H9 (cell line): ENCODE measurements around the gene PERM1. TPM values are rescaled to one million over a fixed set of nuclear protein-coding genes. Genes with fewer than 3 reads are reported as not detected.

Source experiments
- DNase-seq: peaks from one replicate; pipeline ENCODE4 v3.0.0-alpha.2; 2017
- H2AFZ ChIP-seq: one replicate; pipeline ENCODE4 v1.6.1; 2013; ENCODE audit warnings: mild to moderate bottlenecking, low read length, control low read depth, moderate library complexity
- H2AK5ac ChIP-seq: 2 replicates; pipeline ENCODE4 v1.6.1; 2013; ENCODE audit warnings: low read length, control low read depth, mixed read lengths; ENCODE audit not compliant: insufficient read length
- H2BK120ac ChIP-seq: one replicate; pipeline ENCODE4 v1.6.1; 2013; ENCODE audit warnings: low read depth, mild to moderate bottlenecking, low read length, control low read depth, inconsistent platforms; ENCODE audit not compliant: poor library complexity, severe bottlenecking
- H2BK12ac ChIP-seq: 2 replicates; pipeline ENCODE4 v1.6.1; 2013; ENCODE audit warnings: low read length, control low read depth, mixed read lengths, low read depth; ENCODE audit not compliant: insufficient read length
- H2BK15ac ChIP-seq: 2 replicates; pipeline ENCODE4 v1.6.1; 2013; ENCODE audit warnings: low read depth, low read length, control low read depth
- H2BK20ac ChIP-seq: one replicate; pipeline ENCODE4 v1.6.1; 2013; ENCODE audit warnings: low read depth, mild to moderate bottlenecking, low read length, control low read depth, inconsistent platforms; ENCODE audit not compliant: poor library complexity, severe bottlenecking
- H2BK5ac ChIP-seq: 2 replicates; pipeline ENCODE4 v1.6.1; 2013; ENCODE audit warnings: low read length, control low read depth, mixed read lengths; ENCODE audit not compliant: insufficient read length
- H3K14ac ChIP-seq: 2 replicates; pipeline ENCODE4 v1.6.1; 2013; ENCODE audit warnings: low read length, control low read depth; ENCODE audit not compliant: insufficient read depth
- H3K18ac ChIP-seq: 2 replicates; pipeline ENCODE4 v1.6.1; 2013; ENCODE audit warnings: low read depth, mild to moderate bottlenecking, mixed read lengths, low read length, control low read depth; ENCODE audit not compliant: insufficient read length
- H3K23ac ChIP-seq: 2 replicates; pipeline ENCODE4 v1.6.1; 2013; ENCODE audit warnings: low read length, control low read depth, mixed read lengths, low read depth; ENCODE audit not compliant: insufficient read length
- H3K23me2 ChIP-seq: 2 replicates; pipeline ENCODE4 v1.6.1; 2013; ENCODE audit warnings: low read depth, mild to moderate bottlenecking, mixed read lengths, low read length, control low read depth; ENCODE audit not compliant: insufficient read length, poor library complexity, severe bottlenecking
- H3K27ac ChIP-seq: 2 replicates; pipeline ENCODE4 v1.5.1; 2013; ENCODE audit warnings: low read length, control low read depth, mixed read lengths, low read depth; ENCODE audit not compliant: insufficient read length
- H3K27me3 ChIP-seq: 2 replicates; pipeline ENCODE4 v1.6.1; 2013; ENCODE audit warnings: low read length, control low read depth, inconsistent platforms; ENCODE audit not compliant: insufficient read depth
- H3K4ac ChIP-seq: 2 replicates; pipeline ENCODE4 v1.6.1; 2013; ENCODE audit warnings: low read depth, mild to moderate bottlenecking, control low read depth, inconsistent platforms, low read length, moderate library complexity
- H3K4me1 ChIP-seq: 2 replicates; pipeline ENCODE4 v1.6.1; 2013; ENCODE audit warnings: low read length, control low read depth, inconsistent platforms; ENCODE audit not compliant: insufficient read depth
- H3K4me2 ChIP-seq: 2 replicates; pipeline ENCODE4 v1.6.1; 2013; ENCODE audit warnings: low read length, control low read depth, mixed read lengths; ENCODE audit not compliant: insufficient read length, insufficient read depth
- H3K56ac ChIP-seq: 2 replicates; pipeline ENCODE4 v1.6.1; 2013; ENCODE audit warnings: low read depth, mild to moderate bottlenecking, mixed read lengths, low read length, control low read depth; ENCODE audit not compliant: insufficient read length
- H3K79me1 ChIP-seq: 2 replicates; pipeline ENCODE4 v1.6.1; 2013; ENCODE audit warnings: low read depth, mild to moderate bottlenecking, moderate library complexity, low read length, control low read depth, inconsistent platforms; ENCODE audit not compliant: insufficient read depth, poor library complexity, severe bottlenecking
- H3K79me2 ChIP-seq: 2 replicates; pipeline ENCODE4 v1.6.1; 2013; ENCODE audit warnings: low read length, control low read depth, inconsistent platforms; ENCODE audit not compliant: insufficient read depth
- H3K9ac ChIP-seq: 2 replicates; pipeline ENCODE4 v1.6.1; 2013; ENCODE audit warnings: low read length, control low read depth, mixed read lengths; ENCODE audit not compliant: insufficient read length; ENCODE audit errors: extremely low read depth
- H3K9me3 ChIP-seq: one replicate; pipeline ENCODE4 v1.6.1; 2013; ENCODE audit warnings: low read depth, low read length, inconsistent platforms; ENCODE audit not compliant: control insufficient read depth
- H3T11ph ChIP-seq: one replicate; pipeline ENCODE4 v1.6.1; 2013; ENCODE audit warnings: mild to moderate bottlenecking, low read length, control low read depth, inconsistent platforms
- H4K20me1 ChIP-seq: one replicate; pipeline ENCODE4 v1.6.1; 2013; ENCODE audit not compliant: control insufficient read depth, insufficient read length, insufficient read depth
- H4K5ac ChIP-seq: 2 replicates; pipeline ENCODE4 v1.6.1; 2013; ENCODE audit warnings: low read depth, mild to moderate bottlenecking, mixed read lengths, low read length, control low read depth; ENCODE audit not compliant: insufficient read length
- H4K8ac ChIP-seq: replicated peaks from 2 replicates; pipeline ENCODE4 v1.6.1; 2013; ENCODE audit warnings: low read length, control low read depth, mixed read lengths, low read depth; ENCODE audit not compliant: insufficient read length
- H4K91ac ChIP-seq: 2 replicates; pipeline ENCODE4 v1.6.1; 2013; ENCODE audit warnings: low read depth, mild to moderate bottlenecking, moderate library complexity, mixed read lengths, low read length, control low read depth; ENCODE audit not compliant: insufficient read length
- H3K27ac Mint-ChIP-seq, 3 experiments: 2 replicates in 2 of 3; 3 replicates in 1 of 3; pipeline ENCODE4 v1.8.0; 2020 to 2021; ENCODE audit warnings: mixed read lengths in 3 of 3, mild to moderate bottlenecking in 1 of 3, moderate library complexity in 1 of 3
- H3K27me3 Mint-ChIP-seq: 2 replicates; pipeline ENCODE4 v1.8.0; 2021; ENCODE audit warnings: low read depth, mild to moderate bottlenecking, moderate library complexity, mixed read lengths
- H3K36me3 Mint-ChIP-seq, 3 experiments: 2 replicates in 2 of 3; 3 replicates in 1 of 3; pipeline ENCODE4 v1.8.0; 2020 to 2021; ENCODE audit warnings: low read depth in 3 of 3, mixed read lengths in 3 of 3; ENCODE audit not compliant: insufficient read depth in 1 of 3
- H3K4me1 Mint-ChIP-seq, 2 experiments: 2 replicates each; pipeline ENCODE4 v1.8.0; 2020; ENCODE audit warnings: mixed read lengths in 2 of 2
- H3K4me3 Mint-ChIP-seq, 2 experiments: 2 replicates in 1 of 2; 3 replicates in 1 of 2; pipeline ENCODE4 v1.8.0; 2020 to 2021; ENCODE audit warnings: mild to moderate bottlenecking in 2 of 2, mixed read lengths in 2 of 2, moderate library complexity in 1 of 2
- H3K9me3 Mint-ChIP-seq, 2 experiments: 2 replicates in 1 of 2; 3 replicates in 1 of 2; pipeline ENCODE4 v1.8.0; 2020; ENCODE audit warnings: mild to moderate bottlenecking in 2 of 2, mixed read lengths in 2 of 2, moderate library complexity in 1 of 2
- WGBS: extraction: QIAGEN DNeasy Blood & Tissue Kit; methylation state at CpG from one replicate; pipeline ENCODE4 v1.1.7; 2013; ENCODE audit warnings: missing lambda C conversion rate, low lambda C conversion rate, mixed read lengths; ENCODE audit not compliant: insufficient read length; ENCODE audit errors: extremely low coverage; 5-methylcytosine and 5-hydroxymethylcytosine counted together
- total RNA-seq: library from RNA; stranded (reverse); gene quantifications from 2 replicates; pipeline ENCODE4 v1.2.1, GENCODE V29; 2021
- TF ChIP-seq, protein P1 (sequence below): fragments of 200-600 bp; sonication (generic); conservative IDR thresholded peaks from 3 replicates; pipeline ENCODE4 v1.8.0; 2021; ENCODE audit warnings: antibody characterized with exemption, mild to moderate bottlenecking

Gene PERM1
- total RNA-seq, 1 experiment from 2014 or later: not detected

DNA sequence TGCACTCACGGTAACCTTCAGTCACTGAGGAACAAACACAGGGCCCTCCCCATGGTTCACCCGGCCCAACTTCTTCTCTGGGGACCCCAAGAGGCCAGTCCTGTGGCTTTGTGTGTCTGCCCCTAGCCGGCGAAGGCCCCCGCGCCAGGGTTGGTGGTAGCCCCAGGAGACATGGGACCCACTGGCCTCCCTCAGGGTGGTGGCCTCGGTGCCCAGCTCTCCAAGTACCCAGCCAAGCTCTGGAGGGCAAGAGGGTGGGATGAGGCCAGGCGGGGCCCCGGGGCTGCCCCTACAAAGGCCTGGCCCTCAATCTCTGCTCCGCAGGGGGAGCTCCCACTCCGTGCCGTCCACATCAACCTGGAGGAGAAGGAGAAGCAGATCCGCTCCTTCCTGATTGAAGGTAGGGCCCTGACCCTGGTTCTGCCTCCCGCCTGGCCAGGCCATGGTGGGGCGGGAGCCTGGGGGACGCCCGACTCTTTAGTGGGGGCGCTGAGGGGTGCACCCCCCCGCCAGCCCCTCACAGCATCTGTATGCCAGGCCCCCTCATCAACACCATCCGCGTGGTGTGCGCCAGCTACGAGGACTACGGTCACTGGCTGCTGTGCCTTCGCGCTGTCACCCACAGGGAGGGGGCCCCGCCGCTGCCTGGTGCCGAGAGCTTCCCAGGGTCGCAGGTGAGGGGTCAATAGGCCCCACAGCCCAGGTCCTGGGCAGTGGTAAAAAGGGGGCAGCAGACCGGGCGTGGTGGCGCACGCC, 10.0 kb downstream of the PERM1 start:
- no peak overlapping the region for H3T11ph ChIP-seq
- no peak overlapping the region for H2BK15ac ChIP-seq
- H3K4me2 ChIP-seq: no peak overlapping the region
- no peak overlapping the region for H2AFZ ChIP-seq
- no peak overlapping the region for H4K5ac ChIP-seq
- no peak overlapping the region for H3K27ac ChIP-seq
- no peaks in the 10 kb centered on the region for H3K9me3 ChIP-seq
- WGBS: no CpG with 5 or more reads among the region's 34 CpGs
- peaks cover 5 to 7% of the 10 kb centered on the region in 2 experiments; a peak in 3 of 4 replicates for H3K4me1 Mint-ChIP-seq
- H3K79me2 ChIP-seq: no peaks in the 10 kb centered on the region
- no peak overlapping the region for H3K56ac ChIP-seq
- H3K18ac ChIP-seq: no peak overlapping the region
- H3K79me1 ChIP-seq: no peaks in the 10 kb centered on the region
- H3K4me3 Mint-ChIP-seq: no peak overlapping the region
- no peak overlapping the region for H2BK120ac ChIP-seq
- no peak overlapping the region for H3K9ac ChIP-seq
- H2BK5ac ChIP-seq: no peak overlapping the region
- peaks cover 2% of the 10 kb centered on the region for H3K23me2 ChIP-seq
- H2BK12ac ChIP-seq: no peak overlapping the region
- no peak overlapping the region for H2AK5ac ChIP-seq
- no peak overlapping the region; the same call in 1 of the 2 replicates for H3K14ac ChIP-seq
- no peak overlapping the region for H4K8ac ChIP-seq
- peaks cover 11% of the 10 kb centered on the region; the same call in 1 of the 2 replicates for H3K27me3 ChIP-seq
- H3K9me3 Mint-ChIP-seq: peaks cover 3 to 4% of the 10 kb centered on the region in 2 experiments; a peak in 3 of 5 replicates
- H3K23ac ChIP-seq: no peak overlapping the region
- no peak overlapping the region for H3K27ac Mint-ChIP-seq
- TF ChIP-seq, protein P1, sequence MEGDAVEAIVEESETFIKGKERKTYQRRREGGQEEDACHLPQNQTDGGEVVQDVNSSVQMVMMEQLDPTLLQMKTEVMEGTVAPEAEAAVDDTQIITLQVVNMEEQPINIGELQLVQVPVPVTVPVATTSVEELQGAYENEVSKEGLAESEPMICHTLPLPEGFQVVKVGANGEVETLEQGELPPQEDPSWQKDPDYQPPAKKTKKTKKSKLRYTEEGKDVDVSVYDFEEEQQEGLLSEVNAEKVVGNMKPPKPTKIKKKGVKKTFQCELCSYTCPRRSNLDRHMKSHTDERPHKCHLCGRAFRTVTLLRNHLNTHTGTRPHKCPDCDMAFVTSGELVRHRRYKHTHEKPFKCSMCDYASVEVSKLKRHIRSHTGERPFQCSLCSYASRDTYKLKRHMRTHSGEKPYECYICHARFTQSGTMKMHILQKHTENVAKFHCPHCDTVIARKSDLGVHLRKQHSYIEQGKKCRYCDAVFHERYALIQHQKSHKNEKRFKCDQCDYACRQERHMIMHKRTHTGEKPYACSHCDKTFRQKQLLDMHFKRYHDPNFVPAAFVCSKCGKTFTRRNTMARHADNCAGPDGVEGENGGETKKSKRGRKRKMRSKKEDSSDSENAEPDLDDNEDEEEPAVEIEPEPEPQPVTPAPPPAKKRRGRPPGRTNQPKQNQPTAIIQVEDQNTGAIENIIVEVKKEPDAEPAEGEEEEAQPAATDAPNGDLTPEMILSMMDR: no peak
- H3K27me3 Mint-ChIP-seq: peaks cover 66% of the 10 kb centered on the region
- H4K20me1 ChIP-seq: no peaks in the 10 kb centered on the region
- H2BK20ac ChIP-seq: no peak overlapping the region
- no peak for DNase-seq
- no peak overlapping the region for H4K91ac ChIP-seq
- no peaks in the 10 kb centered on the region for H3K36me3 Mint-ChIP-seq
- no peaks in the 10 kb centered on the region for H3K4me1 ChIP-seq
- H3K4ac ChIP-seq: no peak overlapping the region
